GM12872 (cell line): ENCODE results near the gene RBFA.

Experiments used
- CTCF ChIP-seq: IDR thresholded peaks from 3 replicates; pipeline ENCODE4 v1.5.1; 2011; ENCODE audit warnings: low read depth, mild to moderate bottlenecking, low read length, moderate library complexity; ENCODE audit not compliant: insufficient read depth

Gene RBFA

GRCh38 chr18:80067897-80068296 lies 33.7 kb downstream of the RBFA start:
- no peak for TF ChIP-seq CTCF

DNA sequence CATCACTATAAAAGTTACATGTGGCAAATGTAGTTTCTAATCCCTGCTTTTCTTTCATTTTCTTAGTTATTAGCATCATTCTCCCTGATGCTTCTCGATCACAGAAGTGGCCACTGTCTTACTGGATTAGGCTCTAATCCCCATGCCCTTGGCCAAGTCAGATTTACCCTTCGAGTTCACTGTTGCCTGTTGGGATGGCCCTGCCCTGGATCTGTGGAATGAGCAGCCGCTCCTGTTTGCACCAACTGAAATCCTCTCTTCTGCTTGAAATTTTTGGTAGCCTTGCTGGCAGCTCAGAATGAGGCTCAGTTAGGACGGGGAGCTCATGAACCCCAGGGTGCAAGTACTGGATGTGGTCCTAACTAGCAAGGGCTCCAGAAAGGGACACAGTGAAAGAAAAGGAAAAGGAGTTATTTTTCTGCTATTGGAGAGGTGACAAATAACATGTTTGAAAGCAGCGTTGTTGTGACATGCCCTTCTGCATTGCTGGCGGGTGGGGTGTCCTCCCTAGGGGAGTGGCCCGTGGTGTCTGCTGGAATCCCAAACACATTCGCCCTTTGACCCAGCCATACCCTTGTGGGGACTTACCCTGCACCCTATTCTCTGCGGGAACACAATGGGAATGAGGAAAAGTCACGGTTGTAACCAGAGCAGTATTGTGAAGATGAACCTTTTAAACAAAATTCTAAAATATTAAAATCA lies 34.5 kb downstream of the RBFA start:
- no peak for TF ChIP-seq CTCF

DNA sequence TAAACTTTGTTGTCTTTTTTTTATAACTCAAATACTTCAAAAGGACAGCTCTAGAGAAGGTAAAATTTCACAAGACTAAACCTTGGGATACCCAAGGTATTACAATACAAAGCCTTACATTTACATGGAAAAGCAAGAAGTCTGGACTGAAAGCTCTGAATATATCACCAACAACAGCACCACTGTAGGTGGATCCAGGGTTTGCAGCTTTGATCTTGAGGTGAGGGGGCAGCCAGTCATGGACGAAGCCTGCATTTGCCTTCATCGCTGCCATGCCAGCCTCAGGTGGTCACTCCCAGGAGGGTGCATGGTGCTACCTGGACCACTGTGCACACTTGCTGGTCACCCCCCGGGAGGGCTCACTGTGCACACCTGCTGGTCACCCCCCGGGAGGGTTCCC lies 36.6 kb downstream of the RBFA start:
- TF ChIP-seq CTCF, result no peak

DNA sequence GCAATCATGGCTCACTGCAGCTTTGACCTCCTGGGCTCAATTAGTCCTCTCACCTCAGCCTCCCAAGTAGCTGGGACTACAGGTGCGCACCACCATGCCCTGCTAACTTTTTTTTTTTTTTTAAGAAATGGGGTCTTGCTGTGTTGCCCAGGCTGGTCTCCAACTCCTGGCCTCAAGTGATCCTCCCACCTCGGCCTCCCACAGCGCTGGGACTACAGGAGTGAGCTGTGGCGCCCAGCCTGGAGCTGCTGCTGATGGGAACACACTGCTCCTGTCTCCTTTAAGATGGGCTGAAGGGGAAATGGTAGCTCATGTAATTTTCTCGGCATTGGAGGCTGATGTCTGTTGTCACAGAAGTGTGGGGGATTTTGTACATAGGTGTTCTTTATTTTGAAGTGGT lies 39.9 kb downstream of the RBFA start:
- TF ChIP-seq CTCF, result no peak

- TF ChIP-seq CTCF, result no peak
Measured at GRCh38 chr18:80074697-80075096, 40.5 kb downstream of the RBFA start.

DNA sequence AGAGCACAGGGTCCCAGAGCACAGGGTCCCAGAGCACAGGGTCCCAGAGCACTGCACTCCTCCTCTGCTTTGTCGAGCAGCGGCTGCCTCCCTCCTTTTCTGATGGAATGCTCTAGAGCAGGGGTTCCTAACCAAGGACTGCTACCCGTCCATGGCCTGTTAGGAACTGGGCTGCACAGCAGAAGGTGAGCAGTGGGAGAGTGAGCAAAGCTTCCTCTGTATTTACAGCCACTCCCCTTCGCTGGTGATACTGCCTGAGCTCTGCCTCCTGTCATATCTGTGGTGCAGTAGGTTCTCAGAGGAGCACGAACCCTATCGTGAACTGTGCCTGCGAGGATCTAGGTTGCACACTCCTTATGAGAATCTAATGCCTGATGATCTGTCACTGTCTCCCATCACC lies 41.7 kb downstream of the RBFA start:
- TF ChIP-seq CTCF, result no peak

GRCh38 chr18:80076379-80076778 lies 42.1 kb downstream of the RBFA start:
- TF ChIP-seq CTCF, result no peak
